DOHH2 (cell line): ENCODE data around the gene C1D.

Experiments
- H3F3A ChIP-seq: fragments of 200-600 bp; sonication (generic), shearing (Covaris generic); 2 replicates; pipeline ENCODE4 v1.6.0; 2016; ENCODE audit warnings: antibody characterized with exemption, mild to moderate bottlenecking; ENCODE audit not compliant: control insufficient read depth, insufficient read depth
- H3K27ac ChIP-seq: fragments of 200-600 bp; sonication (generic); 2 replicates; pipeline ENCODE4 v1.5.1; 2014; ENCODE audit warnings: low read depth, mild to moderate bottlenecking, low read length, moderate library complexity
- H3K27me3 ChIP-seq: fragments of 200-600 bp; sonication (generic); 2 replicates; pipeline ENCODE4 v1.6.1; 2014; ENCODE audit warnings: mild to moderate bottlenecking, low read length, mixed read lengths; ENCODE audit not compliant: control insufficient read depth
- H3K36me3 ChIP-seq: fragments of 200-600 bp; sonication (generic); 2 replicates; pipeline ENCODE4 v1.6.1; 2014; ENCODE audit warnings: mild to moderate bottlenecking, low read length, moderate library complexity, mixed read lengths; ENCODE audit not compliant: control insufficient read depth
- H3K4me1 ChIP-seq: fragments of 200-600 bp; sonication (generic); 2 replicates; pipeline ENCODE4 v1.6.1; 2014; ENCODE audit warnings: mild to moderate bottlenecking, low read length, mixed read lengths; ENCODE audit not compliant: control insufficient read depth
- H3K4me2 ChIP-seq: fragments of 200-600 bp; sonication (generic); 2 replicates; pipeline ENCODE4 v1.6.0; 2014; ENCODE audit warnings: mild to moderate bottlenecking, low read length, moderate library complexity
- H3K4me3 ChIP-seq: fragments of 200-600 bp; sonication (generic); 2 replicates; pipeline ENCODE4 v1.5.1; 2014; ENCODE audit warnings: mild to moderate bottlenecking, low read length, mixed read lengths
- H3K79me2 ChIP-seq: fragments of 200-600 bp; sonication (generic); 2 replicates; pipeline ENCODE4 v1.6.1; 2014; ENCODE audit warnings: mild to moderate bottlenecking, low read length, mixed read lengths; ENCODE audit not compliant: control insufficient read depth
- H3K9me2 ChIP-seq: fragments of 200-600 bp; sonication (generic); replicated peaks from 2 replicates; pipeline ENCODE4 v1.6.1; 2014; ENCODE audit warnings: mild to moderate bottlenecking, low read length, mixed read lengths; ENCODE audit not compliant: control insufficient read depth
- H3K9me3 ChIP-seq: fragments of 200-600 bp; sonication (generic); 2 replicates; pipeline ENCODE4 v1.6.1; 2014; ENCODE audit warnings: antibody characterized with exemption, low read length, mixed read lengths; ENCODE audit not compliant: control insufficient read depth, insufficient read depth
- H4K20me1 ChIP-seq: fragments of 200-600 bp; sonication (generic); 2 replicates; pipeline ENCODE4 v1.6.0; 2014; ENCODE audit warnings: low read depth, mild to moderate bottlenecking, antibody characterized with exemption, low read length, moderate library complexity; ENCODE audit not compliant: control insufficient read depth, insufficient read depth
- EZH2phosphoT487 ChIP-seq: fragments of 200-600 bp; sonication (generic); IDR thresholded peaks from 2 replicates; pipeline ENCODE4 v1.6.1; 2017; ENCODE audit warnings: borderline replicate concordance, mild to moderate bottlenecking, antibody characterized with exemption, low read length, moderate library complexity, mixed read lengths
- TF ChIP-seq, protein P1 (sequence below): fragments of 200-600 bp; sonication (generic); IDR thresholded peaks from one replicate; pipeline ENCODE4 v1.5.1; 2014; ENCODE audit warnings: antibody characterized with exemption, mild to moderate bottlenecking, low read depth, low read length; ENCODE audit not compliant: poor library complexity, severe bottlenecking

The C1D gene

GRCh38 chr2:68107475-68107874 is 44.7 kb upstream of the C1D start:
- TF ChIP-seq, protein P1, sequence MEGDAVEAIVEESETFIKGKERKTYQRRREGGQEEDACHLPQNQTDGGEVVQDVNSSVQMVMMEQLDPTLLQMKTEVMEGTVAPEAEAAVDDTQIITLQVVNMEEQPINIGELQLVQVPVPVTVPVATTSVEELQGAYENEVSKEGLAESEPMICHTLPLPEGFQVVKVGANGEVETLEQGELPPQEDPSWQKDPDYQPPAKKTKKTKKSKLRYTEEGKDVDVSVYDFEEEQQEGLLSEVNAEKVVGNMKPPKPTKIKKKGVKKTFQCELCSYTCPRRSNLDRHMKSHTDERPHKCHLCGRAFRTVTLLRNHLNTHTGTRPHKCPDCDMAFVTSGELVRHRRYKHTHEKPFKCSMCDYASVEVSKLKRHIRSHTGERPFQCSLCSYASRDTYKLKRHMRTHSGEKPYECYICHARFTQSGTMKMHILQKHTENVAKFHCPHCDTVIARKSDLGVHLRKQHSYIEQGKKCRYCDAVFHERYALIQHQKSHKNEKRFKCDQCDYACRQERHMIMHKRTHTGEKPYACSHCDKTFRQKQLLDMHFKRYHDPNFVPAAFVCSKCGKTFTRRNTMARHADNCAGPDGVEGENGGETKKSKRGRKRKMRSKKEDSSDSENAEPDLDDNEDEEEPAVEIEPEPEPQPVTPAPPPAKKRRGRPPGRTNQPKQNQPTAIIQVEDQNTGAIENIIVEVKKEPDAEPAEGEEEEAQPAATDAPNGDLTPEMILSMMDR = no peak
- TF ChIP-seq EZH2phosphoT487 = no peak
- Histone ChIP-seq H3F3A (no peaks in the 10 kb centered on the region), H3K9me2 (no peaks in the 10 kb centered on the region), H3K4me3 (no peak overlapping the region), H3K9me3 (peaks cover 8% of the 10 kb centered on the region), H3K27ac (no peak overlapping the region), H3K79me2 (no peaks in the 10 kb centered on the region), H3K36me3 (no peaks in the 10 kb centered on the region), H3K27me3 (no peaks in the 10 kb centered on the region), H3K4me2 (no peak overlapping the region), H4K20me1 (no peaks in the 10 kb centered on the region), H3K4me1 (no peaks in the 10 kb centered on the region)

GRCh38 chr2:68104111-68104835 is 41.5 kb upstream of the C1D start:
- H3F3A ChIP-seq = no peaks in the 10 kb centered on the region
- no peak overlapping the region for H3K4me2 ChIP-seq

DNA sequence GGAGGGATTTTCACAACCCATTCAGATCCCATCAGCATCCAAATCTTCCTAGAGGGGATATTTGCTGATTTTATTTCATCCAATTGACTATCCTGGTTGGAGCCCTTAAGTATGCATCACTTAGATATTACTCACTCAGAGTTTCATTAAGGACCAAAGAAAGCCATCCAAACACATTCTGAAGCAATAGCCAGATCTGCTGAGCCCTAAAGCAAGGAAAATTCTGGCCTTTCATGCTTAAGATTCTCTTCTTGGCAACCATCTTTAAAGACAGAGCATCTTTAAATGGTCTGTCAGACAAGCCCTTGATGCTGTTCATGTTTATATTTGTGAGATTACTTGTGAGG is 40.9 kb upstream of the C1D start:
- Histone ChIP-seq H3K36me3 (no peaks in the 10 kb centered on the region), H3K9me3 (peaks cover 8% of the 10 kb centered on the region), H3K27me3 (no peaks in the 10 kb centered on the region), H3K4me1 (peaks cover 3% of the 10 kb centered on the region; the same call in 1 of the 2 replicates), H3F3A (no peaks in the 10 kb centered on the region), H3K4me2 (no peak overlapping the region), H3K27ac (no peak overlapping the region), H3K79me2 (no peaks in the 10 kb centered on the region), H3K4me3 (no peak overlapping the region), H4K20me1 (no peaks in the 10 kb centered on the region), H3K9me2 (no peaks in the 10 kb centered on the region)
- TF ChIP-seq, protein P1 = no peak
- no peak for TF ChIP-seq EZH2phosphoT487

More at GRCh38 chr2:68104111-68104835, 41.5 kb upstream of the C1D start:
- H3K79me2 ChIP-seq = no peaks in the 10 kb centered on the region
- H3K27me3 ChIP-seq = no peaks in the 10 kb centered on the region
- H3K4me1 ChIP-seq = no peaks in the 10 kb centered on the region; the same call in 1 of the 2 replicates
- H3K9me2 ChIP-seq = no peaks in the 10 kb centered on the region
- no peak overlapping the region for H3K4me3 ChIP-seq
- H3K27ac ChIP-seq = no peak overlapping the region
- TF ChIP-seq, protein P1 = no peak
- no peak for TF ChIP-seq EZH2phosphoT487
- no peaks in the 10 kb centered on the region for H4K20me1 ChIP-seq
- no peaks in the 10 kb centered on the region for H3K36me3 ChIP-seq
- H3K9me3 ChIP-seq = peaks cover 8% of the 10 kb centered on the region
